Mucosa of descending colon (tissue), 3 donors: ENCODE data around the gene ZNF222. TPM values are rescaled to one million over a fixed set of nuclear protein-coding genes. Genes with fewer than 3 reads are reported as not detected.

ENCODE experiments used
- ATAC-seq: fragments of 200-7000 bp; cut with Tn5 transposase; one replicate; pipeline ENCODE4 v1.9.1; 2020; ENCODE audit warnings: mild to moderate bottlenecking, moderate library complexity
- DNase-seq, 3 donors: peaks; one replicate each; pipeline ENCODE4 v3.0.0-alpha.2; 2020
- H3K36me3 ChIP-seq: fragments of 200-600 bp; one replicate; pipeline ENCODE4 v1.8.0; 2021; ENCODE audit warnings: low read depth, mild to moderate bottlenecking
- H3K4me1 ChIP-seq: fragments of 200-600 bp; one replicate; pipeline ENCODE4 v1.8.0; 2021; ENCODE audit warnings: low read depth, mild to moderate bottlenecking
- H3K4me3 ChIP-seq: fragments of 200-600 bp; one replicate; pipeline ENCODE4 v1.8.0; 2021; ENCODE audit warnings: mild to moderate bottlenecking
- H3K9me3 ChIP-seq: fragments of 200-600 bp; one replicate; pipeline ENCODE4 v1.8.0; 2021; ENCODE audit warnings: mild to moderate bottlenecking
- intact Hi-C, 2 donors: fragments of 100-400 bp; cut with DNase I in 1 of 2; cut with micrococcal nuclease in 1 of 2; formaldehyde crosslinking; loops; one replicate each; pipeline versions ENCODE4 v1.11.0 to v1.11.1; 2022; cut with DNase I, micrococcal nuclease
- total RNA-seq, 3 donors: library from RNA; stranded (reverse); fragmentation: NEBNext Ultra II Directional in 2 of 3; extraction: Animal tissue kit (Norgen Biotek cat#: 25700) in 2 of 3; gene quantifications; one replicate each; pipeline versions ENCODE4 v1.2.1 to v1.2.4, GENCODE V29; 2021 to 2023
- TF ChIP-seq, protein P1 (sequence below): fragments of 200-600 bp; IDR thresholded peaks from one replicate; pipeline ENCODE4 v1.8.0; 2022; ENCODE audit warnings: antibody characterized with exemption, mild to moderate bottlenecking
- donor health status: DM: no; HTN: no; CAD: no; lungs with moderate emphysema.
- donor health status: DM: no; HTN: no; CAD: no.
- donor health status: DM: no; HTN: yes; CAD: no.

ZNF222 gene
- total RNA-seq, 3 donors from 2014 or later: 1.1 to 2.9 (median 1.3) TPM

DNA sequence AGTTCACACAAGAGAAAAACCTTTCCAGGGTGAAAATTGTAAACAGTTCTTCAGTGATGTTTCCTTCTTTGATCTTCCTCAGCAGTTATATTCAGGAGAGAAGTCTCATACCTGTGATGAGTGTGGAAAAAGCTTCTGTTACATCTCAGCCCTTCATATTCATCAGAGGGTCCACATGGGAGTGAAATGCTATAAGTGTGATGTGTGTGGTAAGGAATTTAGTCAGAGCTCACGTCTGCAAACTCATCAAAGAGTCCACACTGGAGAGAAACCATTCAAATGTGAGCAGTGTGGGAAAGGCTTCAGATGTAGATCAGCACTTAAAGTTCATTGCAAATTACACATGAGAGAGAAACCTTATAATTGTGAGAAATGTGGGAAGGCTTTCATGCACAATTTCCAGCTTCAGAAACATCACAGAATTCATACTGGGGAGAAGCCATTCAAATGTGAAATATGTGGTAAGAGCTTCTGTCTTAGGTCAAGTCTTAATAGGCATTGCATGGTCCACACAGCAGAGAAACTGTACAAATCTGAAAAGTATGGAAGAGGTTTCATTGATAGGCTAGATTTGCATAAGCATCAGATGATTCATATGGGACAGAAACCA, 6.9 kb downstream of the ZNF222 start:
- Histone ChIP-seq H3K4me3 (no peak overlapping the region), H3K36me3 (no peaks in the 10 kb centered on the region), H3K4me1 (no peaks in the 10 kb centered on the region), H3K9me3 (peaks cover 89% of the 10 kb centered on the region)
- TF ChIP-seq, protein P1, sequence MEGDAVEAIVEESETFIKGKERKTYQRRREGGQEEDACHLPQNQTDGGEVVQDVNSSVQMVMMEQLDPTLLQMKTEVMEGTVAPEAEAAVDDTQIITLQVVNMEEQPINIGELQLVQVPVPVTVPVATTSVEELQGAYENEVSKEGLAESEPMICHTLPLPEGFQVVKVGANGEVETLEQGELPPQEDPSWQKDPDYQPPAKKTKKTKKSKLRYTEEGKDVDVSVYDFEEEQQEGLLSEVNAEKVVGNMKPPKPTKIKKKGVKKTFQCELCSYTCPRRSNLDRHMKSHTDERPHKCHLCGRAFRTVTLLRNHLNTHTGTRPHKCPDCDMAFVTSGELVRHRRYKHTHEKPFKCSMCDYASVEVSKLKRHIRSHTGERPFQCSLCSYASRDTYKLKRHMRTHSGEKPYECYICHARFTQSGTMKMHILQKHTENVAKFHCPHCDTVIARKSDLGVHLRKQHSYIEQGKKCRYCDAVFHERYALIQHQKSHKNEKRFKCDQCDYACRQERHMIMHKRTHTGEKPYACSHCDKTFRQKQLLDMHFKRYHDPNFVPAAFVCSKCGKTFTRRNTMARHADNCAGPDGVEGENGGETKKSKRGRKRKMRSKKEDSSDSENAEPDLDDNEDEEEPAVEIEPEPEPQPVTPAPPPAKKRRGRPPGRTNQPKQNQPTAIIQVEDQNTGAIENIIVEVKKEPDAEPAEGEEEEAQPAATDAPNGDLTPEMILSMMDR: no peak
- intact Hi-C loops: no loop called here
- no peak for DNase-seq
- no peak for ATAC-seq

DNA sequence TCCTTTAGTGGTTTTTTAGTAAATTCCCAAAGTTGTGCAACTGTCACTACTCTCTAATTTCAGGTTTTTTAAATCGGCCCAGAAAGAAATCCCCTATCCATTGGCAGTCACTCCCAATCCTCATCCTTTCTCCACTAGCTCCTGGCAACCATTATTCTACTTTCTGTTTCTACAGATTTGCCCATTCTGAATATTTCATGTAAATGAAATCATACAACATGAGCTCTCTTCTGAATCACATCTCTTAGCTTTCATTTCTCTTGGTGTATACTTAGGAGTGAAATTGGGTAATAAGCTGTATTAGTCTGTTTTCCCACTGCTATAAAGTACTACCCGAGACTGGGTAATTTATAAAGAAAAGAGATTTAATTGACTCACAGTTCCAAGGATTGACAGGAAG, 17.0 kb downstream of the ZNF222 start:
- H3K4me1 ChIP-seq: no peaks in the 10 kb centered on the region
- intact Hi-C loops: no loop called here
- no peak overlapping the region for H3K4me3 ChIP-seq
- DNase-seq (no peak), ATAC-seq (no peak)
- TF ChIP-seq, protein P1: no peak
- peaks cover 15% of the 10 kb centered on the region for H3K9me3 ChIP-seq
- no peaks in the 10 kb centered on the region for H3K36me3 ChIP-seq

DNA sequence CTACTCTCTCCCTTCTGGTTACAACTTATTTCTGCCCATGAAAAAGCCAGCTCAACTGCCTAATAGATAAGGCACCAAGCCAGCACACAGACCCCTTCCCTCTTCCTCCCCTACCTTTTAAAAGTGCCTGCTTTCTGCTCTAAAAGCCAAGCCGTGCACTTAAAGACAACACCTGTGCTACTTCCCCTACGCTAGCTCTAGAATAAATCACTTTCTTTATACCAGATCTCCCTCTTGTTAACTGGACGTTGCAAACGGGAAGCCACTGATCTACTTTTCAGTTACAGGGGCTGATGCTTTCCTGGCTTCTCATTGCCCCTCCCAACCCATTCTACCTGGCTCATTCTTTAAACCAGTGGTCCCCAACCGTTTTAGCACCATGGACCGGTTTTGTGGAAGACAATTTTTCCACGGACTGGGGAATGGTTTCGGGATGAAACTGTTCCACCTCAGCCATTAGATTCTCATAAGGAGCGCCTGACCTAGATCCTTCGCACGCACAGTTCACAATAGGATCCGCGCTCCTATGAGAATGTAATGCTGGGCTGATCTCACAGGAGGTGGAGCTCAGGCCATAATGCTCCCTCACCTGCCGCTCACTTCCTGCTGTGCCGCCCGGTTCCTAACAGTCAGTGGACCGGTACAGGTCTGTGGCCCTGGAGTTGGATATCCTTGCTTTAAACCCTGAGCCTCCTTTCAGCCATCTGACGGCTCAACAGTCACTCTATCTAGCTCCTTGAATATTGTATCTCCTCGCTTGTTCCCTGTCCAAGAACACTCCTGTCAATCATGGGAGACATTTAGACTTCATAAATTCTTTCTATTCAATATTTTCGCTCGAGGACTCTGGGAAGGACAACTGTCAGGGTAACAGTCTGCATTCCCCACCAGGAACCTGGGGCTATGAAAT, 25.8 kb downstream of the ZNF222 start:
- Histone ChIP-seq H3K36me3 (no peaks in the 10 kb centered on the region), H3K4me1 (peaks cover 6% of the 10 kb centered on the region), H3K4me3 (no peak overlapping the region), H3K9me3 (peaks cover 5% of the 10 kb centered on the region)
- ATAC-seq: peak; percentile 83
- TF ChIP-seq, protein P1: no peak
- intact Hi-C loops: no loop called here
- peak; percentile 60 to 66 (median 60) for DNase-seq

DNA sequence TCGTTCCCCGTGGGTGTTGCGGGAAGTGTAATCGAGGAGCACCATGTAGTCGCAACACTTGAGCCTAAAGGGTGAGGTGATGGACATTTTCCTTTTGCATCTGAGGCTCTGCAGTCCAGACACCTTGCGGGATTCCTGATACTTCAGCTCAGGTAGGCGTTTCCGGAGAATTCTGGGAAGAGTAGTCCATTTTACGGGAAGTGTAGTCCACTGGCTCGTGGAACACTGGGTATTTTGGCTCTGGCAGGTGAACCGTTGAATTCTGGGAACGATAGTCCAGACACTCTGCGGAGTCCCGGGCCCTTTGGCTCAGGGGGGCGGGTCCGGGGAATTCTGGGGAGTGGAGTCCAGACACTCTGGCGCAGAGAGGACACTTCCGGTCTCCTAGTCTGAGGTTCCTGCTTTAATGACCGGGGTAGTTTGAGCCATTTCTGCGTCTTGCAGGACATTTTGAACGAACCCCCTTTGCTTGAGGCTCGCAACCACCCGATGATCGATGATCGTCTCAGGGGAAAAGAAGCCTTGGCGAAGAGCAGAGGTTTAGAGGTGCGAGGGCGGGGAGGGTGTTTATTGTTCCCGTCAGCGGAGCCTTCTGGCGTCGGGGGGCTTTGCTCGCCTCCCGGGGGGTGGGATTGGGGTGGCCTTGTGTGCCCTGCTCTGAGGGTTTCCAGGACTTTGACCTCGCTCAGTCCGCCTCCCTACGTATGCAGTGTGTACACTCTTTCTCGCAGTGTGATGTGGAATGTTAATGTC, 26.6 kb downstream of the ZNF222 start, which contains the start of gene ZNF223:
Gene ZNF223, plus strand, starts transcription at position 387 of the 753 bp plus-strand sequence. CDS start 3,141 bp downstream, outside the sequence.
- peaks cover 5% of the 10 kb centered on the region for H3K9me3 ChIP-seq
- H3K4me3 ChIP-seq: peak within 1 kb of the TSS; percentile 20
- peaks cover 6% of the 10 kb centered on the region for H3K4me1 ChIP-seq
- H3K36me3 ChIP-seq: no peaks in the 10 kb centered on the region
- DNase-seq (peak; percentile 94 to 96 (median 95)), ATAC-seq (peak; percentile 99)
- intact Hi-C loops: no loop called here
- TF ChIP-seq, protein P1: no peak

DNA sequence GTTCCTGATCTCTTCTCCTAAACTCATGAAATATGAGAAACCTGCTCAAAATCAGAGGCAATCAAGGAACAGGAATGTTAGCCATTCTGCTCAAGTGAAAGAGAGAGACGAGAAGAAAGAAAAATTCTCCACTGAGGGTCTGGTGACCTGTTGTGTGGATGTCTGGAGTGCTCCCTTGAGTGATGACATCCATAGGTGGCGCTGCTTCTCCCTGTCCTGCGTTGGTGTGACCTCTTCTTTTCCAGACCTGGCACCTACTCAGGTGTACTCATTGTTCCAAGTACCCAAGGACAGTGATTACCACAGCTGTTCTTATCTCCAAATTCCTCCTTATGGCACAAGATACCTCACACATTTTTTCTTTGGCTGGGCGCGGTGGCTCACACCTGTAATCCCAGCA, 30.7 kb downstream of the ZNF222 start:
- TF ChIP-seq, protein P1: no peak
- intact Hi-C loops: no loop called here
- ATAC-seq (no peak), DNase-seq (no peak)
- Histone ChIP-seq H3K4me1 (peaks cover 6% of the 10 kb centered on the region), H3K9me3 (peaks cover 5% of the 10 kb centered on the region), H3K4me3 (no peak overlapping the region), H3K36me3 (no peaks in the 10 kb centered on the region)
